ENCODE results near the gene VPS37B. TPM values are rescaled to one million over a fixed set of nuclear protein-coding genes. Genes with fewer than 3 reads are reported as not detected.

The VPS37B gene
- total RNA-seq, 1 donor from 2014 or later = 83.9 TPM

GRCh38 chr12:122830517-122831214 is 65.3 kb downstream of the VPS37B start:
- no peaks in the 10 kb centered on the region for H3K27me3 ChIP-seq (ENCODE audit: control insufficient read depth, insufficient read depth, low read length)
- no peak for DNase-seq (ENCODE audit: low read depth)
- H3K36me3 ChIP-seq (ENCODE audit: control insufficient read depth, insufficient read depth, low read length) = no peaks in the 10 kb centered on the region
- no peak overlapping the region for H3K4me3 ChIP-seq (ENCODE audit: low read depth, low read length)
- TF ChIP-seq, protein P1, sequence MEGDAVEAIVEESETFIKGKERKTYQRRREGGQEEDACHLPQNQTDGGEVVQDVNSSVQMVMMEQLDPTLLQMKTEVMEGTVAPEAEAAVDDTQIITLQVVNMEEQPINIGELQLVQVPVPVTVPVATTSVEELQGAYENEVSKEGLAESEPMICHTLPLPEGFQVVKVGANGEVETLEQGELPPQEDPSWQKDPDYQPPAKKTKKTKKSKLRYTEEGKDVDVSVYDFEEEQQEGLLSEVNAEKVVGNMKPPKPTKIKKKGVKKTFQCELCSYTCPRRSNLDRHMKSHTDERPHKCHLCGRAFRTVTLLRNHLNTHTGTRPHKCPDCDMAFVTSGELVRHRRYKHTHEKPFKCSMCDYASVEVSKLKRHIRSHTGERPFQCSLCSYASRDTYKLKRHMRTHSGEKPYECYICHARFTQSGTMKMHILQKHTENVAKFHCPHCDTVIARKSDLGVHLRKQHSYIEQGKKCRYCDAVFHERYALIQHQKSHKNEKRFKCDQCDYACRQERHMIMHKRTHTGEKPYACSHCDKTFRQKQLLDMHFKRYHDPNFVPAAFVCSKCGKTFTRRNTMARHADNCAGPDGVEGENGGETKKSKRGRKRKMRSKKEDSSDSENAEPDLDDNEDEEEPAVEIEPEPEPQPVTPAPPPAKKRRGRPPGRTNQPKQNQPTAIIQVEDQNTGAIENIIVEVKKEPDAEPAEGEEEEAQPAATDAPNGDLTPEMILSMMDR (IDR thresholded peaks at IDR 0.05; ENCODE audit: insufficient read depth, low read length, poor library complexity, severe bottlenecking) = no peak

DNA sequence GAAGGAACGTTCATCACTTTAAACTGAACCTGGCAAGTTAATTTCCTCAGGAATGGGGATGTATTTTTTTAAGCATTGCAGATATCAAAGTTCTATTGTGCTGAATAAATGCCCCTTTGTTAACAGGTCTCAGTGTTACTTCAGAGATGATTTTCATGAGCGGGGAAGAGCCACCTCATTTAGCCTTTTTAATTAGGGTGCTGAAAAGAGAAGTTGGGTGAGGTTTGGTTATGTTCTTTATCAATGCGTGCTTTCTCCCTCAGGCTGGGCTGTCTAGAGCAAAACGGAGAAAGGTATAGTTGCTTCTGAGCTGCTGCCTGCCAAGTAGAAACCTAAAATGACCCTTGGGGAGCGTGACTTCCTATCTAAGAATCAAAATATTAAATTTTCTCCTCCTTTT is 68.7 kb downstream of the VPS37B start:
- TF ChIP-seq, protein P1 (IDR thresholded peaks at IDR 0.05; ENCODE audit: insufficient read depth, low read length, poor library complexity, severe bottlenecking) = no peak
- Histone ChIP-seq H3K36me3 (ENCODE audit: control insufficient read depth, insufficient read depth, low read length) (no peaks in the 10 kb centered on the region), H3K4me3 (ENCODE audit: low read depth, low read length) (no peak overlapping the region), H3K27me3 (ENCODE audit: control insufficient read depth, insufficient read depth, low read length) (no peaks in the 10 kb centered on the region)
- no peak for DNase-seq (ENCODE audit: low read depth)

GRCh38 chr12:122825773-122826724 is 69.9 kb downstream of the VPS37B start:
- Histone ChIP-seq H3K27me3 (ENCODE audit: control insufficient read depth, insufficient read depth, low read length) (no peaks in the 10 kb centered on the region), H3K36me3 (ENCODE audit: control insufficient read depth, insufficient read depth, low read length) (no peaks in the 10 kb centered on the region), H3K4me3 (ENCODE audit: low read depth, low read length) (peak overlapping the region; percentile 39)
- DNase-seq (ENCODE audit: low read depth) = no peak
- TF ChIP-seq, protein P1 (IDR thresholded peaks at IDR 0.05; ENCODE audit: insufficient read depth, low read length, poor library complexity, severe bottlenecking) = no peak

- DNase-seq (ENCODE audit: low read depth) = no peak
- Histone ChIP-seq H3K36me3 (ENCODE audit: control insufficient read depth, insufficient read depth, low read length) (no peaks in the 10 kb centered on the region), H3K27me3 (ENCODE audit: control insufficient read depth, insufficient read depth, low read length) (no peaks in the 10 kb centered on the region), H3K4me3 (ENCODE audit: low read depth, low read length) (no peak overlapping the region)
- TF ChIP-seq, protein P1 (IDR thresholded peaks at IDR 0.05; ENCODE audit: insufficient read depth, low read length, poor library complexity, severe bottlenecking) = no peak
Observed at GRCh38 chr12:122823429-122823828, 72.5 kb downstream of the VPS37B start.

DNA sequence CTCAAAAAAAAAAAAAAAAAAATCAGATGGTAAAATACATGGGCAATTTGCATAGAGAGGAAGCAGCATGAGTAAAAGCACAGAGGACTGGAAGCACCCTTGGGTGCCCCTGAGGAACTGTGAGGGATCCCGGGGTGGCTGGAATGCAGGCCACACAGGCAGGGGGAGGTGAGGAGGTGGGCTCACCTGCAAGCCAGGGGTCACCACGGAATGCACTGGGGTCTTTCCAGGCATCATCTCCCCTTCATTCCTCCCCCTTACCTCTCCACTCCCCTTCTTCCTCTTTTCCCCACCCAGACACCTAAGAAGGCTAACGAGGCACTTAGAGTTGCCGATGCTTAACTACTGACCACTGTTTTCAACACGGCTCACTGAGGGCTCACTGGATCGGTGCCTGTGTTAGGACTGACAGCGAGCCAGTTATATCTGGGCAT is 75.1 kb downstream of the VPS37B start:
- H3K36me3 ChIP-seq (ENCODE audit: control insufficient read depth, insufficient read depth, low read length) = no peaks in the 10 kb centered on the region
- H3K4me3 ChIP-seq (ENCODE audit: low read depth, low read length) = no peak overlapping the region
- TF ChIP-seq, protein P1 (IDR thresholded peaks at IDR 0.05; ENCODE audit: insufficient read depth, low read length, poor library complexity, severe bottlenecking) = no peak
- no peak for DNase-seq (ENCODE audit: low read depth)
- H3K27me3 ChIP-seq (ENCODE audit: control insufficient read depth, insufficient read depth, low read length) = no peaks in the 10 kb centered on the region

All from kidney epithelial cell (primary cell).